Tibial artery (tissue), 4 donors: ENCODE data around the gene TOMM70.
"Not testable (repeated sequence)": the region's sequence is repeated elsewhere in the genome, so short reads cannot be mapped to it uniquely, and the experiment has no call there.

Source experiments
- DNase-seq, 2 donors: peaks; one replicate each; pipeline ENCODE4 v3.0.0-alpha.2; 2019
- H3K27ac ChIP-seq, 2 donors: fragments of 200-600 bp; sonication (generic) in 1 of 2; 1 replicate in 1 of 2; 2 replicates in 1 of 2; pipeline ENCODE4 v1.5.1; 2018 to 2019; ENCODE audit warnings: mild to moderate bottlenecking in 1 of 2
- H3K27me3 ChIP-seq, 2 donors: fragments of 200-600 bp; sonication (generic) in 1 of 2; one replicate each; pipeline versions ENCODE4 v1.5.1 to v1.6.0; 2016 to 2019
- H3K36me3 ChIP-seq, 3 donors: fragments of 200-600 bp; sonication (generic) in 2 of 3; one replicate each; pipeline ENCODE4 v1.5.1; 2016 to 2019; ENCODE audit warnings: mild to moderate bottlenecking in 2 of 3
- H3K4me1 ChIP-seq, 4 donors: fragments of 200-600 bp; sonication (generic) in 2 of 4; 1 replicate in 3 of 4; 2 replicates in 1 of 4; pipeline ENCODE4 v1.5.1; 2016 to 2019
- H3K4me3 ChIP-seq, 2 donors: fragments of 200-600 bp; sonication (generic) in 1 of 2; 1 replicate in 1 of 2; 2 replicates in 1 of 2; pipeline ENCODE4 v1.5.1; 2018 to 2019; ENCODE audit warnings: mild to moderate bottlenecking in 2 of 2
- H3K9me3 ChIP-seq, 3 donors: fragments of 200-600 bp; sonication (generic) in 1 of 3; one replicate each; pipeline ENCODE4 v1.5.1; 2016 to 2019
- CTCF ChIP-seq, 2 experiments: fragments of 200-600 bp in 1 of 2; fragments of 450-650 bp in 1 of 2; IDR thresholded peaks; one replicate each; pipeline ENCODE4 v1.5.1; 2017 to 2019; ENCODE audit warnings: antibody characterized with exemption in 2 of 2, mild to moderate bottlenecking in 1 of 2, moderate library complexity in 1 of 2
- intact Hi-C: fragments of 100-400 bp; cut with DNase I; formaldehyde crosslinking; loops from one replicate; pipeline ENCODE4 v1.15.0; 2023; ENCODE audit warnings: low total_unique reads

TOMM70 gene

GRCh38 chr3:100329800-100330489, 70.9 kb downstream of the TOMM70 start:
- no peak overlapping the region for H3K27ac ChIP-seq
- TF ChIP-seq CTCF (IDR thresholded peaks at IDR 0.05): no peak
- no peak for DNase-seq

GRCh38 chr3:100327377-100327776, 73.5 kb downstream of the TOMM70 start:
- H3K36me3 ChIP-seq: peaks cover 9 to 24% (median 20%) of the 10 kb centered on the region in 3 donors

More at GRCh38 chr3:100329800-100330489, 70.9 kb downstream of the TOMM70 start:
- intact Hi-C loops: no loop called here
- Histone ChIP-seq H3K9me3 (no peaks in the 10 kb centered on the region), H3K27me3 (no peaks in the 10 kb centered on the region), H3K4me1 (peaks cover 0 to 7% (median 3%) of the 10 kb centered on the region in 4 donors), H3K36me3 (peaks cover 9% of the 10 kb centered on the region in 3 donors), H3K4me3 (no peak overlapping the region)

GRCh38 chr3:100325827-100326226, 75.1 kb downstream of the TOMM70 start:
- Histone ChIP-seq H3K27me3 (no peaks in the 10 kb centered on the region), H3K27ac (no peak overlapping the region), H3K9me3 (no peaks in the 10 kb centered on the region), H3K4me1 (no peaks in the 10 kb centered on the region), H3K4me3 (no peak overlapping the region), H3K36me3 (peaks cover 9 to 28% (median 24%) of the 10 kb centered on the region in 3 donors)
- no peak for TF ChIP-seq CTCF (IDR thresholded peaks at IDR 0.05)
- no peak for DNase-seq
- intact Hi-C loops: no loop called here

More at GRCh38 chr3:100327377-100327776, 73.5 kb downstream of the TOMM70 start:
- DNase-seq, H3K9me3 ChIP-seq, H3K27me3 ChIP-seq, H3K4me3 ChIP-seq, H3K4me1 ChIP-seq, H3K27ac ChIP-seq, intact Hi-C loops: not testable (repeated sequence)

GRCh38 chr3:100324044-100324443, 76.8 kb downstream of the TOMM70 start:
- intact Hi-C loops: no loop called here
- Histone ChIP-seq H3K36me3 (peaks cover 21 to 41% (median 35%) of the 10 kb centered on the region in 3 donors), H3K9me3 (no peaks in the 10 kb centered on the region), H3K27ac (no peak overlapping the region), H3K27me3 (no peaks in the 10 kb centered on the region), H3K4me1 (no peaks in the 10 kb centered on the region), H3K4me3 (no peak overlapping the region)
- DNase-seq: no peak
- TF ChIP-seq CTCF (IDR thresholded peaks at IDR 0.05): no peak

- Histone ChIP-seq H3K36me3 (peaks cover 17 to 49% (median 26%) of the 10 kb centered on the region in 3 donors), H3K4me3 (no peak overlapping the region), H3K27me3 (no peaks in the 10 kb centered on the region), H3K27ac (no peak overlapping the region), H3K4me1 (peaks cover 0 to 8% (median 2%) of the 10 kb centered on the region in 4 donors), H3K9me3 (no peaks in the 10 kb centered on the region)
- TF ChIP-seq CTCF (IDR thresholded peaks at IDR 0.05): no peak
- intact Hi-C loops: loop anchor here (10.0 kb wide), 2 partner anchors 145 to 275 kb away; no protein-coding TSS in a partner anchor
- no peak for DNase-seq
Measured at GRCh38 chr3:100319951-100320350, 80.9 kb downstream of the TOMM70 start.

- intact Hi-C loops: loop anchor here (10.0 kb wide), 2 partner anchors 147 to 277 kb away; no protein-coding TSS in a partner anchor
- Histone ChIP-seq H3K4me1 (peaks cover 0 to 8% (median 2%) of the 10 kb centered on the region in 4 donors), H3K27me3 (no peaks in the 10 kb centered on the region), H3K9me3 (no peaks in the 10 kb centered on the region), H3K27ac (no peak overlapping the region), H3K36me3 (peaks cover 17 to 43% (median 24%) of the 10 kb centered on the region in 3 donors), H3K4me3 (no peak overlapping the region)
- no peak for TF ChIP-seq CTCF (IDR thresholded peaks at IDR 0.05)
- no peak for DNase-seq
Measured at GRCh38 chr3:100317912-100318311, 83.0 kb downstream of the TOMM70 start.
